Measurements from ENCODE around the gene DLST. TPM values are rescaled to one million over a fixed set of nuclear protein-coding genes. Genes with fewer than 3 reads are reported as not detected.

The DLST gene
- total and polyA plus RNA-seq, 2 experiments from 2014 or later = 10.8 to 68.7 TPM

- H3K27me3 ChIP-seq = no peaks in the 10 kb centered on the region
- no peaks in the 10 kb centered on the region for H4K20me1 ChIP-seq (ENCODE audit: insufficient read depth, poor library complexity, severe bottlenecking)
- 90% methylated on average over 10 of the region's 10 CpGs for WGBS (ENCODE audit: low lambda C conversion rate, missing lambda C conversion rate)
- no peaks in the 10 kb centered on the region for H3K36me3 ChIP-seq (replicated peaks; ENCODE audit: insufficient read depth, low read depth)
- no peaks in the 10 kb centered on the region for H3K79me2 ChIP-seq
- no peak overlapping the region for H2AFZ ChIP-seq
- no peaks in the 10 kb centered on the region for H3K9me2 ChIP-seq (replicated peaks; ENCODE audit: insufficient read depth)
- no peak overlapping the region for H3K27ac ChIP-seq
- TF ChIP-seq CTCF (IDR thresholded peaks at IDR 0.05; ENCODE audit: poor library complexity) (no peak), EZH2 (IDR thresholded peaks at IDR 0.05; ENCODE audit: borderline replicate concordance) (no peak), EZH2phosphoT487 (IDR thresholded peaks at IDR 0.05; ENCODE audit: low read depth, severe bottlenecking, unreplicated experiment) (no peak)
- no peak overlapping the region for H3K4me2 ChIP-seq
- H3K4me1 ChIP-seq (ENCODE audit: insufficient read depth) = no peaks in the 10 kb centered on the region
- H3K4me3 ChIP-seq = no peak overlapping the region
- no peaks in the 10 kb centered on the region for H3K9me3 ChIP-seq (ENCODE audit: low read depth)
- DNase-seq (ENCODE audit: low spot score) = no peak
Measured at GRCh38 chr14:74910556-74910955, 28.8 kb downstream of the DLST start.

GRCh38 chr14:74911221-74911620, 29.5 kb downstream of the DLST start:
- Histone ChIP-seq H3K4me1 (ENCODE audit: insufficient read depth) (no peaks in the 10 kb centered on the region), H3K27ac (no peak overlapping the region), H3K9me3 (ENCODE audit: low read depth) (no peaks in the 10 kb centered on the region), H2AFZ (no peak overlapping the region), H4K20me1 (ENCODE audit: insufficient read depth, poor library complexity, severe bottlenecking) (no peaks in the 10 kb centered on the region), H3K4me3 (no peak overlapping the region), H3K79me2 (no peaks in the 10 kb centered on the region), H3K4me2 (no peak overlapping the region), H3K9me2 (replicated peaks; ENCODE audit: insufficient read depth) (no peaks in the 10 kb centered on the region), H3K27me3 (no peaks in the 10 kb centered on the region), H3K36me3 (replicated peaks; ENCODE audit: insufficient read depth, low read depth) (no peaks in the 10 kb centered on the region)
- no peak for DNase-seq (ENCODE audit: low spot score)
- TF ChIP-seq EZH2 (IDR thresholded peaks at IDR 0.05; ENCODE audit: borderline replicate concordance) (no peak), CTCF (IDR thresholded peaks at IDR 0.05; ENCODE audit: poor library complexity) (no peak), EZH2phosphoT487 (IDR thresholded peaks at IDR 0.05; ENCODE audit: low read depth, severe bottlenecking, unreplicated experiment) (no peak)
- WGBS (ENCODE audit: low lambda C conversion rate, missing lambda C conversion rate) = 96% methylated on average over 6 of the region's 6 CpGs

GRCh38 chr14:74911704-74912103, 30.0 kb downstream of the DLST start:
- Histone ChIP-seq H3K4me3 (no peak overlapping the region), H3K79me2 (no peaks in the 10 kb centered on the region), H3K27ac (no peak overlapping the region), H3K4me1 (ENCODE audit: insufficient read depth) (no peaks in the 10 kb centered on the region), H4K20me1 (ENCODE audit: insufficient read depth, poor library complexity, severe bottlenecking) (no peaks in the 10 kb centered on the region), H3K9me3 (ENCODE audit: low read depth) (no peaks in the 10 kb centered on the region), H3K4me2 (no peak overlapping the region), H3K36me3 (replicated peaks; ENCODE audit: insufficient read depth, low read depth) (no peaks in the 10 kb centered on the region), H3K27me3 (no peaks in the 10 kb centered on the region), H2AFZ (no peak overlapping the region), H3K9me2 (replicated peaks; ENCODE audit: insufficient read depth) (no peaks in the 10 kb centered on the region)
- DNase-seq (ENCODE audit: low spot score) = no peak
- 86% methylated on average over 5 of the region's 5 CpGs for WGBS (ENCODE audit: low lambda C conversion rate, missing lambda C conversion rate)
- no peak for TF ChIP-seq EZH2phosphoT487 (IDR thresholded peaks at IDR 0.05; ENCODE audit: low read depth, severe bottlenecking, unreplicated experiment)
- no peak for TF ChIP-seq CTCF (IDR thresholded peaks at IDR 0.05; ENCODE audit: poor library complexity)
- TF ChIP-seq EZH2 (IDR thresholded peaks at IDR 0.05; ENCODE audit: borderline replicate concordance) = no peak

GRCh38 chr14:74912111-74912510, 30.4 kb downstream of the DLST start:
- Histone ChIP-seq H4K20me1 (ENCODE audit: insufficient read depth, poor library complexity, severe bottlenecking) (no peaks in the 10 kb centered on the region), H3K79me2 (no peaks in the 10 kb centered on the region), H3K27ac (no peak overlapping the region), H3K9me3 (ENCODE audit: low read depth) (no peaks in the 10 kb centered on the region), H2AFZ (no peak overlapping the region), H3K4me1 (ENCODE audit: insufficient read depth) (no peaks in the 10 kb centered on the region), H3K36me3 (replicated peaks; ENCODE audit: insufficient read depth, low read depth) (no peaks in the 10 kb centered on the region), H3K4me2 (no peak overlapping the region), H3K9me2 (replicated peaks; ENCODE audit: insufficient read depth) (no peaks in the 10 kb centered on the region), H3K4me3 (no peak overlapping the region), H3K27me3 (no peaks in the 10 kb centered on the region)
- WGBS (ENCODE audit: low lambda C conversion rate, missing lambda C conversion rate) = 94% methylated on average over 6 of the region's 6 CpGs
- no peak for DNase-seq (ENCODE audit: low spot score)
- TF ChIP-seq EZH2phosphoT487 (IDR thresholded peaks at IDR 0.05; ENCODE audit: low read depth, severe bottlenecking, unreplicated experiment) (no peak), EZH2 (IDR thresholded peaks at IDR 0.05; ENCODE audit: borderline replicate concordance) (no peak), CTCF (IDR thresholded peaks at IDR 0.05; ENCODE audit: poor library complexity) (no peak)

Data from hepatocyte (in vitro differentiated cells).